Measurements from ENCODE around the gene RIMOC1. TPM values are rescaled to one million over a fixed set of nuclear protein-coding genes. Genes with fewer than 3 reads are reported as not detected.

RIMOC1 gene
- 10 to 100 TPM; 13.8 to 40.6 (median 27.5) TPM for total RNA-seq
- 10 to 100 TPM; 10.8 to 14.6 TPM for polyA plus RNA-seq
- 19.8 reads per million, percentile 50 among the genes with 10 or more reads in this experiment for total RNA-seq

GRCh38 chr5:41903892-41904799 is at the start of gene RIMOC1:
Gene RIMOC1 (plus strand): TSS chr5:41904344. CDS start chr5:41904368, 24 bp downstream.
- H3K36me3 Mint-ChIP-seq: peaks cover 0 to 13% (median 10%) of the 10 kb centered on the region in 5 donors
- ChIA-PET CTCF (interaction anchor here (1.0 to 1.8 kb wide), 4 partner anchors 21 to 153 kb away, joined by 3 to 5 read pairs (median 4); partner anchors contain the start of gene FBXO4), POLR2A (interaction anchor here (0.6 to 3.1 kb wide), 22 partner anchors 9 to 1580 kb away, joined by 3 to 62 read pairs (median 5); partner anchors contain the start of genes FBXO4, OXCT1, TMEM267 and ZNF131)
- Histone ChIP-seq H3K27me3 (ENCODE audit: control insufficient read depth in 2 of 2, insufficient read depth in 2 of 2, low read length in 2 of 2) (no peaks in the 10 kb centered on the region), H3K27ac (ENCODE audit: low read depth, low read length) (peak within 1 kb of the TSS; percentile 85), H3K36me3 (ENCODE audit: control insufficient read depth in 2 of 3, insufficient read depth in 3 of 3, low read length in 3 of 3) (peaks cover 0 to 12% (median 4%) of the 10 kb centered on the region in 3 experiments), H3K4me1 (ENCODE audit: control insufficient read depth in 2 of 2, insufficient read depth in 2 of 2, low read length in 2 of 2) (peaks cover 16 to 18% of the 10 kb centered on the region in 2 donors), H3K9me3 (ENCODE audit: control insufficient read depth in 2 of 3, low read length in 3 of 3) (no peaks in the 10 kb centered on the region), H3K4me3 (ENCODE audit: low read length) (peak within 1 kb of the TSS; percentile 90)
- intact Hi-C loops (cut with micrococcal nuclease): loop anchor here (1.0 to 10.0 kb wide), 22 partner anchors 11 to 1701 kb away; partner anchors contain the start of genes FBXO4 (in 2 of the 2), HMGCS1 (in 2 of the 2), OXCT1 (in 2 of the 2) and PRKAA1 (in 2 of the 2)
- peaks cover 0 to 11% (median 0%) of the 10 kb centered on the region in 5 donors for H3K27me3 Mint-ChIP-seq
- peak within 1 kb of the TSS; percentile 84 to 99 (median 98) for H3K4me3 Mint-ChIP-seq
- H3K4me1 Mint-ChIP-seq: peaks cover 21 to 54% (median 46%) of the 10 kb centered on the region in 7 donors
- peak; percentile 94 to 98 (median 97) for DNase-seq
- peak; percentile 94 for ATAC-seq
- peak within 1 kb of the TSS; percentile 97 to 100 (median 99) for H3K27ac Mint-ChIP-seq
- H3K9me3 Mint-ChIP-seq: peaks cover 0 to 5% (median 0%) of the 10 kb centered on the region in 11 donors

DNA sequence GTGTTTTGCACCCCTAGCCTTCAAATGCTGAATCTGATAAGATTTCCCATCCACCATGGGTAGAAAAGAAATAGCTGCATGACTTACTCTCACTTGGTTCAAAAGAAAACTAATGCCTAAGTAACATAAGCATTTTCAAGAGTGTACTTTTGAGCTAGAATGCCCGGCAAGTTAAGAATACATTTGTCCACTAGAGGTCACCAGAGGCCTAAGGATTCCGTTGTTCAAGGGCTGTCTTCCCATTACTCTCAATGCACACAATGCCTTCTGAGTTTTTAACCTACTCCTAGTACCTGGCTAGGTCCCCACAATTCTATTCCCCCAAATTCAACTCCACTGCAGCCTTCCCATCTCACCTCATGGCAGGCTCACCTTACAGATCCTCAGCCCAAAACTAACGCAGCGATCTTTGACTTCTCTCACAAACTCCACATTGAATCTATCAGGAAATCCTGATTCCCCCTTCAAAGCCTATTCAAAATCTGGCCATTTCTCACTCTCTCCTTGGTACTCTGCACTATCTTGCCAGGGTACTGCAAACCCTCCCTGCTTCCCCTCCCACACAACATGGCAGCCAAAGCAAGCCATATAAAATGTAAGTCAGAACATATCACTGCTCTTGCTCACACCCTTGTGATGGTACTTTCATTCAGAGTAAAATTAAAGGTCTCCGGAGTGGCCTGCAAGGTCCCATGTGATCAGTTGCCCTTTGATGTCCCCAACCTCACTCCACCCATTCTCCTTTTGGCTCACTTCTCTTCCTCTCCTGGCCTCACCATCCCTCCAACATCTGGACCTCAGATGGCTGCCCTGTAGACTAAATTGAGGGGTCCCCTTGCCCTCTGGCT is 47.3 kb upstream of the RIMOC1 start:
- intact Hi-C loops (cut with micrococcal nuclease): loop anchor here (1.0 to 5.0 kb wide), 10 partner anchors 10 to 1032 kb away; partner anchors contain the start of genes FBXO4 (in 2 of the 2), RIMOC1 (in 2 of the 2) and OXCT1 (in 1 of the 2)
- Mint-ChIP-seq H3K36me3 (peaks cover 4 to 28% (median 11%) of the 10 kb centered on the region in 5 donors), H3K4me1 (peaks cover under 1 to 13% (median 7%) of the 10 kb centered on the region in 7 donors), H3K4me3 (no peak overlapping the region), H3K9me3 (no peaks in the 10 kb centered on the region), H3K27me3 (no peaks in the 10 kb centered on the region), H3K27ac (no peak overlapping the region)
- Histone ChIP-seq H3K9me3 (ENCODE audit: control insufficient read depth in 2 of 3, low read length in 3 of 3) (no peaks in the 10 kb centered on the region), H3K4me1 (ENCODE audit: control insufficient read depth in 2 of 2, insufficient read depth in 2 of 2, low read length in 2 of 2) (no peaks in the 10 kb centered on the region), H3K36me3 (ENCODE audit: control insufficient read depth in 2 of 3, insufficient read depth in 3 of 3, low read length in 3 of 3) (peaks cover 20 to 67% (median 22%) of the 10 kb centered on the region in 3 experiments), H3K4me3 (ENCODE audit: low read length) (no peak overlapping the region), H3K27me3 (ENCODE audit: control insufficient read depth in 2 of 2, insufficient read depth in 2 of 2, low read length in 2 of 2) (no peaks in the 10 kb centered on the region), H3K27ac (ENCODE audit: low read depth, low read length) (peak overlapping the region; percentile 1)
- ChIA-PET CTCF (interaction anchor here (0.6 to 8.3 kb wide), 11 partner anchors 10 to 1035 kb away, joined by 3 to 112 read pairs (median 4); no protein-coding TSS in a partner anchor), POLR2A (interaction anchor here (0.7 to 1.7 kb wide), 3 partner anchors 10 to 201 kb away, joined by 4 to 6 read pairs (median 6); no protein-coding TSS in a partner anchor)
- DNase-seq: peak in 8 of 9 donors; percentile 34 to 77 (median 71)
- ATAC-seq: peak; percentile 93

DNA sequence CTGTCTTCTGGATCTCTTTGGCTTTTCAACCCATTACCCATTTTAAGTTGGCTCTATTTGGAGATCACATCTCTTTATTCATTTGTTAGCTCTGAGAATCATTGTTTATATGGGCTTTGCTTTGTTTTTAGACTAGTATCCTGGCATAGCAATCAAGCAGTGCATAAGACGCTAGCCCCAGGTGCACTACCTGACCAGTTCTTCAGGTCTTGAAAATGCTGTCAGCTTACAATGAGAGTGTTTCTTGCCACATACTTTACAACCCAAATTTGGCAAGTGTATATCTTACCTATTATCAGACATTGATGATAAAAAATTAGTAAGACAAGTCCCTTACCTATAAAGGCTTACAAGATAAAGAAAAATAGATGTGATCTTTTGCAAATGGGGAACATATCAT is 46.2 kb upstream of the RIMOC1 start:
- POLR2A ChIA-PET: interaction anchor here (1.4 kb wide), 1 partner anchor 8 kb away, joined by 6 read pairs; no protein-coding TSS in a partner anchor
- peaks cover 0 to 11% (median 7%) of the 10 kb centered on the region in 7 donors for H3K4me1 Mint-ChIP-seq
- H3K4me1 ChIP-seq (ENCODE audit: control insufficient read depth in 2 of 2, insufficient read depth in 2 of 2, low read length in 2 of 2): no peaks in the 10 kb centered on the region
- ATAC-seq (no peak), DNase-seq (no peak)
- H3K27ac Mint-ChIP-seq: peak overlapping the region in 5 of 9 donors; percentile 2 to 37 (median 24)
- no peak overlapping the region for H3K4me3 ChIP-seq (ENCODE audit: low read length)
- H3K9me3 Mint-ChIP-seq: no peaks in the 10 kb centered on the region
- H3K27ac ChIP-seq (ENCODE audit: low read depth, low read length): no peak overlapping the region
- CTCF ChIA-PET: interaction anchor here (0.6 to 8.3 kb wide), 3 partner anchors 130 to 1539 kb away, joined by 3 to 112 read pairs (median 5); no protein-coding TSS in a partner anchor
- no peaks in the 10 kb centered on the region for H3K27me3 Mint-ChIP-seq
- intact Hi-C loops (cut with micrococcal nuclease): loop anchor here in 1 of 2 donors (5.0 kb wide), 1 partner anchor 149 kb away; no protein-coding TSS in a partner anchor
- H3K36me3 Mint-ChIP-seq: peaks cover 3 to 20% (median 9%) of the 10 kb centered on the region in 5 donors
- no peaks in the 10 kb centered on the region for H3K27me3 ChIP-seq (ENCODE audit: control insufficient read depth in 2 of 2, insufficient read depth in 2 of 2, low read length in 2 of 2)
- H3K9me3 ChIP-seq (ENCODE audit: control insufficient read depth in 2 of 3, low read length in 3 of 3): no peaks in the 10 kb centered on the region
- H3K4me3 Mint-ChIP-seq: no peak overlapping the region
- H3K36me3 ChIP-seq (ENCODE audit: control insufficient read depth in 2 of 3, insufficient read depth in 3 of 3, low read length in 3 of 3): peaks cover 16 to 59% (median 16%) of the 10 kb centered on the region in 3 experiments

DNA sequence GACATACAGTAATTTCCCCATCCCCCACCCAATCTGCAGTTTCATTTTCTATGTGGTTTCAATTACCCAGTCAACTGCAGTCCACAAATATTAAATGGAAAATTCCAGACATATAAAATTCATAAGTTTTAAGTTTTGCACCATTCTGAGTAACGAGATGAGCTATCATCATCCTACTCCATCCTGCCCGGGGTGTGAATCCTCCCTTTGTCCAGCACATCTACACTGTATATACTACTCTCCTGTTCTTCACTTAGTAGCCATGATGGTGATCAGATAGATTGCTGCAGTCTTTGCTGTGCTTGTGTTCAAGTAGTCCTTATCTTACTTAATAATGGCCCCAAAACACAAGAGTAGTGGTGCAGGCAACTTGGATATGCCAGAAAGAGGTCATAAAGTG is 45.3 kb upstream of the RIMOC1 start:
- ATAC-seq: no peak
- Mint-ChIP-seq H3K9me3 (no peaks in the 10 kb centered on the region), H3K4me1 (peaks cover 7 to 18% (median 13%) of the 10 kb centered on the region in 7 donors), H3K27ac (peak overlapping the region in 8 of 9 donors; percentile 2 to 58 (median 32)), H3K36me3 (peaks cover under 1 to 14% (median 5%) of the 10 kb centered on the region in 5 donors), H3K4me3 (no peak overlapping the region), H3K27me3 (no peaks in the 10 kb centered on the region)
- Histone ChIP-seq H3K4me3 (ENCODE audit: low read length) (no peak overlapping the region), H3K27ac (ENCODE audit: low read depth, low read length) (no peak overlapping the region), H3K27me3 (ENCODE audit: control insufficient read depth in 2 of 2, insufficient read depth in 2 of 2, low read length in 2 of 2) (no peaks in the 10 kb centered on the region), H3K36me3 (ENCODE audit: control insufficient read depth in 2 of 3, insufficient read depth in 3 of 3, low read length in 3 of 3) (peaks cover 12 to 50% (median 16%) of the 10 kb centered on the region in 3 experiments), H3K4me1 (ENCODE audit: control insufficient read depth in 2 of 2, insufficient read depth in 2 of 2, low read length in 2 of 2) (no peaks in the 10 kb centered on the region), H3K9me3 (ENCODE audit: control insufficient read depth in 2 of 3, low read length in 3 of 3) (no peaks in the 10 kb centered on the region)
- ChIA-PET CTCF (interaction anchor here (0.9 to 8.3 kb wide), 2 partner anchors 59 to 199 kb away, joined by 7 to 112 read pairs; no protein-coding TSS in a partner anchor), POLR2A (interaction anchor here (0.6 to 1.0 kb wide), 2 partner anchors 12 to 197 kb away, joined by 3 to 4 read pairs; partner anchors contain the start of gene OXCT1)
- intact Hi-C loops (cut with micrococcal nuclease): loop anchor here in 1 of 2 donors (5.0 kb wide), 1 partner anchor 148 kb away; no protein-coding TSS in a partner anchor
- DNase-seq: no peak

DNA sequence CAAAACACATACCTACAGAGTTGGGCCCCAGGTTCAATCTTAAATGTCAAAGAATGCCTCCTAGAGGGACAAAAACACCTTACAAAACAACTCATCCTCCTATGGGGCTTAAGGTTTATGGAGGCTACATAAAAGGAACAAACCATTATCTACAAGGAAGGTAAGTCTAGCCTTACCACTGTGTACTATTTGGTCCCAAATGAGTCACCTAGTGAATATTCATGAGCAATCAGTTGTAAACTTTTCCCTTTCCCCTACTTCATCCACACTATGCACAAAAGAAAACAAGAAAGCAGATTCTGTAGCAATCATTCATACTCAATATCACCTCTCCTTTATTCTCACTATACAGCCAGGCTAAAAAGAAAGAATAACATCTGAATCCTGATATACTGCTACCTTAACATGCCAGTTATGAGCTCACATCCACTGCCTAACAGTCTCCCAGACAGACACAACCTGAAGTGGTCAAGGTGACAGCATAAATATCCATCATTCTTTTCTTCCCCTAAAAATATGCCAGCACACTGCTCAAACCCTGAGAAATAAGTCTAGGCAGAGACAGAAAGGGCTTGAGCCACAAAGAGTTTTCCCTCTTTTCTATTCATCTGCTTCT is 40.2 kb upstream of the RIMOC1 start:
- peaks cover 0 to 12% (median 4%) of the 10 kb centered on the region in 5 donors for H3K36me3 Mint-ChIP-seq
- DNase-seq (no peak), ATAC-seq (peak; percentile 12)
- peaks cover 31 to 64% (median 57%) of the 10 kb centered on the region in 7 donors for H3K4me1 Mint-ChIP-seq
- ChIA-PET POLR2A (interaction anchor here (4.4 kb wide), 1 partner anchor 40 kb away, joined by 24 read pairs; the partner anchor contains the start of gene RIMOC1), CTCF (no interaction called here)
- intact Hi-C loops (cut with micrococcal nuclease): no loop called here
- Histone ChIP-seq H3K36me3 (ENCODE audit: control insufficient read depth in 2 of 3, insufficient read depth in 3 of 3, low read length in 3 of 3) (peaks cover 4 to 28% (median 8%) of the 10 kb centered on the region in 3 experiments), H3K27ac (ENCODE audit: low read depth, low read length) (no peak overlapping the region), H3K4me1 (ENCODE audit: control insufficient read depth in 2 of 2, insufficient read depth in 2 of 2, low read length in 2 of 2) (peaks cover under 1 to 6% of the 10 kb centered on the region in 2 donors), H3K27me3 (ENCODE audit: control insufficient read depth in 2 of 2, insufficient read depth in 2 of 2, low read length in 2 of 2) (no peaks in the 10 kb centered on the region), H3K9me3 (ENCODE audit: control insufficient read depth in 2 of 3, low read length in 3 of 3) (no peaks in the 10 kb centered on the region), H3K4me3 (ENCODE audit: low read length) (no peak overlapping the region)
- peak overlapping the region in 8 of 9 donors; percentile 6 to 87 (median 36) for H3K27ac Mint-ChIP-seq
- peak overlapping the region in 4 of 10 donors; percentile 0 to 44 (median 2) for H3K4me3 Mint-ChIP-seq
- H3K9me3 Mint-ChIP-seq: peaks cover 0 to 2% (median 0%) of the 10 kb centered on the region in 11 donors
- H3K27me3 Mint-ChIP-seq: no peaks in the 10 kb centered on the region

Data from naive thymus-derived CD4-positive, alpha-beta T cell (primary cell).